Transverse colon (tissue), 4 donors: Measurements from ENCODE around the gene SP110. TPM values are rescaled to one million over a fixed set of nuclear protein-coding genes. Genes with fewer than 3 reads are reported as not detected.

Source experiments
- DNase-seq: peaks from one replicate; pipeline ENCODE4 v3.0.0-alpha.2; 2019
- H3K27ac ChIP-seq, 4 donors: fragments of 200-600 bp; sonication (generic); 2 replicates each; pipeline ENCODE4 v1.5.1; 2016 to 2018; ENCODE audit warnings: inconsistent platforms in 4 of 4
- H3K27me3 ChIP-seq: fragments of 200-600 bp; sonication (generic); 2 replicates; pipeline ENCODE4 v1.5.1; 2017; ENCODE audit warnings: inconsistent platforms
- H3K36me3 ChIP-seq, 4 donors: fragments of 200-600 bp; sonication (generic); 2 replicates each; pipeline ENCODE4 v1.5.1; 2017 to 2019; ENCODE audit warnings: inconsistent platforms in 4 of 4
- H3K4me1 ChIP-seq, 4 donors: fragments of 200-600 bp; sonication (generic); 2 replicates each; pipeline ENCODE4 v1.5.1; 2017 to 2020; ENCODE audit warnings: inconsistent platforms in 4 of 4
- H3K4me3 ChIP-seq, 4 donors: fragments of 200-600 bp; sonication (generic); 1 replicate in 1 of 4; 2 replicates in 3 of 4; pipeline versions ENCODE4 v1.5.1 to v1.6.1; 2017 to 2019; ENCODE audit warnings: inconsistent platforms in 4 of 4
- H3K9me3 ChIP-seq, 2 donors: fragments of 200-600 bp; sonication (generic); 2 replicates each; pipeline ENCODE4 v1.5.1; 2017 to 2019; ENCODE audit warnings: inconsistent platforms in 2 of 2
- CTCF ChIP-seq, 5 experiments: fragments of 200-600 bp in 3 of 5; fragments of 450-650 bp in 2 of 5; sonication (generic) in 3 of 5; IDR thresholded peaks; 1 replicate in 2 of 5; 2 replicates in 3 of 5; pipeline ENCODE4 v1.5.1; 2016 to 2017; ENCODE audit warnings: antibody characterized with exemption in 5 of 5, inconsistent platforms in 3 of 5, mild to moderate bottlenecking in 2 of 5, moderate library complexity in 1 of 5
- EP300 ChIP-seq: sonication (generic); formaldehyde crosslinking; IDR thresholded peaks from one replicate; pipeline ENCODE4 v1.6.1; 2017; ENCODE audit warnings: antibody characterized with exemption, low read depth
- POLR2A ChIP-seq: fragments of 450-650 bp; IDR thresholded peaks from one replicate; pipeline ENCODE4 v1.6.1; 2016; ENCODE audit warnings: antibody characterized with exemption, mild to moderate bottlenecking, moderate library complexity
- POLR2AphosphoS5 ChIP-seq, 3 donors: sonication (generic); formaldehyde crosslinking; IDR thresholded peaks; one replicate each; pipeline ENCODE4 v1.6.1; 2016; ENCODE audit warnings: antibody characterized with exemption in 3 of 3
- WGBS, 2 donors: methylation state at CpG; one replicate each; pipeline ENCODE4 v1.1.5; 2018; ENCODE audit warnings: low coverage in 1 of 2; 5-methylcytosine and 5-hydroxymethylcytosine counted together
- in situ Hi-C, 4 donors: fragments of 200-750 bp; cut with MboI; loops; one replicate each; pipeline versions ENCODE4 v1.15.0 to v1.15.1; 2017; ENCODE audit warnings: low sequenced_read_pairs in 3 of 4, low pct_ligation_motif_present in 1 of 4, low pct_unique_long_range_greater_than_20kb in 1 of 4
- intact Hi-C: fragments of 100-400 bp; cut with DNase I; formaldehyde crosslinking; loops from one replicate; pipeline ENCODE4 v1.15.1; 2023; ENCODE audit warnings: low total_unique reads
- total RNA-seq, 4 donors: library from RNA; depleted of rRNA; stranded (reverse); fragments of >200 nt; gene quantifications; one replicate each; pipeline ENCODE4 v1.1.0, GENCODE V29; 2016

The SP110 gene
- 10 to 100 TPM; 15.0 to 38.4 (median 29.5) TPM for total RNA-seq

DNA sequence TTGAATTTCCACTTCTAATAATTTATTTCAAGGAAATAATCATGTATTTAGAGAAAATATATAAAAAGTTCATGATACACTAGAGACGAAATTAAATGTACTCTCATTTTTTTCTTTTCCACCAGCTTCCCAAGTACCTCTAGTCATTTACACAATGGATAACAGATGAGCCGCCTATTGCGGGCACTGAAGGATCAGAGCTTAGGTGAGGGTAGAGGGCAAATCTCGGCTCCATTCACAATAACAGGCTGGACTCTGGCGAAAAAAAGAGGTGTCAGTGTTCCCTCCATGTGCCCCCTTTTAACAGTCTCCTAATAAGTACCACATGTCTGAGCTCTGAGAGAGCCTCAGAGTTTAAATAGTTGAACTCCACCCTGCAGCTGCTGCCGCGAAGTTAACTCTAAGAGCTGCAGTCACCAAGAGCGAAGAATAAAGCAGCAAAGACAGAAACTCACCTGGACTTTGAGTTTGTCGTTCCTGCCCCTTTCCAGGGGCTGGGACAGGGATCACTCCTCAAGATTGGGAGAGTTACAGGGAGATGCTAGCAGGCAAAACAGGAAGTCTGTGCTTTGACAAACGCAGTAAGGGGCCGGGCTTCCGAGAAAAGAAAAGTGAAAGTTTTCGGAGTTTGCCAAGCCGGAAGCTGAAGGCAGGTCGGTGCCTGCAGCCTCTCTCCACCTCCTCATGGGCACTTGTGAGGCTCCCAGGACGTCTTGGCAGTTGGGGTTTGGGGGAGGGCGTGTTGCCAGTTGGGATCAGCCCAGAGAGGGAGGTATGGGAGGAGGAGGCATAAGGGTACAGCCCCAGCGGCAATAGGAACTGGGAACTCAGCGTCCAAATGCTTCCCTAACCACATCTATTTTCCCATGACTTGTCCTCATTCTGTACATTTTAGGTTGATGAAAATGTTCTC is at the start of gene SP110:
Gene SP110, minus strand, starts transcription at position 566 of the 913 bp plus-strand sequence. CDS start 3,057 bp downstream, outside the sequence.
- Histone ChIP-seq H3K36me3 (peaks cover 0 to 4% (median under 1%) of the 10 kb centered on the region in 4 donors), H3K27ac (peak within 1 kb of the TSS; percentile 77 to 87 (median 86)), H3K9me3 (no peaks in the 10 kb centered on the region), H3K4me3 (peak within 1 kb of the TSS; percentile 47 to 81 (median 66)), H3K4me1 (peaks cover 0 to 22% (median 10%) of the 10 kb centered on the region in 4 donors), H3K27me3 (no peaks in the 10 kb centered on the region)
- in situ Hi-C loops (loop anchor here in 2 of 4 donors (25.0 kb wide), 1 partner anchor 393 kb away; no protein-coding TSS in a partner anchor), intact Hi-C loops (no loop called here)
- TF ChIP-seq EP300 (no peak), POLR2AphosphoS5 (IDR thresholded peaks at IDR 0.05) (peak; percentile 13 to 76 (median 69)), POLR2A (peak; percentile 63)
- peak; percentile 86 for DNase-seq
- 0 to 1% methylated on average over 9 to 19 of the region's 19 CpGs for WGBS, 2 donors

DNA sequence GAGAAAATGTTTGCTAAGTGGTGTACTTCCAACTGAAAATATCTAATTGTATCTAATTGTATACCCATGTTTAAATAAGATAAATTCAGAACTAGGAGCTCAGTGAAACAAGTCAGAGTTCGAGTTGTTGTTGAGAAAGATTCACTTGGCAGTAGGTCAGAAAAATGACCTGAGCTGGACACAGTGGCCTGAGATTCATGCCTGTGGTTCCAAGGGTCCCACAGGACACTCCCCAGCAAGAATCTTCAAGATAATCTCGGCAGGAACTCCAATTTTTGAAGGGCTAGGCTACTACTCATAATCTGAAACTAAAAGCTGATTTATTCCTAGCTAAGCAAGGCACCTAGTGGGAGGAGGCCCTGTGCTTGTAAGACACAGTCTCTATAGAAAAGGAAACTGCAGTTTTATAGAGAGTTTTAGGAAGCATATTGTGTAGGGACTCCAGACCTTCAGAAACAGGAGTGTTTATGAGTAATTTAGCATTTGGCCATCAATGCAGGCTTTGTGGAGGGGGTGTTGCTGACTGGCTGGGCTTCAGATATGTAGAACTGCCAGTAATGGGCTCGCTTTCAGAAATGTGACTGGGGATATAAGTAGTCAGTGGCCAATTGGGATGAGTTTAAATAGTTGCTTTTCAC is 48.9 kb upstream of the SP110 start:
- Histone ChIP-seq H3K4me1 (no peaks in the 10 kb centered on the region), H3K4me3 (no peak overlapping the region), H3K27ac (no peak overlapping the region), H3K9me3 (no peaks in the 10 kb centered on the region), H3K27me3 (no peaks in the 10 kb centered on the region), H3K36me3 (no peaks in the 10 kb centered on the region)
- intact Hi-C loops (no loop called here), in situ Hi-C loops (no loop called here)
- TF ChIP-seq CTCF (IDR thresholded peaks at IDR 0.05) (no peak), EP300 (no peak), POLR2AphosphoS5 (IDR thresholded peaks at IDR 0.05) (no peak), POLR2A (no peak)
- WGBS, 2 donors: 48 to 54% methylated on average over 2 to 3 of the region's 3 CpGs
- no peak for DNase-seq

GRCh38 chr2:230267556-230267955 is 47.8 kb upstream of the SP110 start:
- no peak for DNase-seq
- TF ChIP-seq CTCF (IDR thresholded peaks at IDR 0.05) (no peak), EP300 (no peak), POLR2AphosphoS5 (IDR thresholded peaks at IDR 0.05) (no peak), POLR2A (no peak)
- no peaks in the 10 kb centered on the region for H3K9me3 ChIP-seq
- H3K36me3 ChIP-seq: no peaks in the 10 kb centered on the region
- no peaks in the 10 kb centered on the region for H3K4me1 ChIP-seq
- 73 to 76% methylated on average over 2 to 3 of the region's 3 CpGs for WGBS, 2 donors
- no peak overlapping the region for H3K4me3 ChIP-seq
- intact Hi-C loops: no loop called here
- in situ Hi-C loops: no loop called here
- H3K27me3 ChIP-seq: no peaks in the 10 kb centered on the region
- H3K27ac ChIP-seq: no peak overlapping the region

GRCh38 chr2:230267059-230267458 is 47.3 kb upstream of the SP110 start:
- in situ Hi-C loops: no loop called here
- Histone ChIP-seq H3K36me3 (no peaks in the 10 kb centered on the region), H3K27me3 (no peaks in the 10 kb centered on the region), H3K27ac (no peak overlapping the region), H3K4me3 (no peak overlapping the region), H3K9me3 (no peaks in the 10 kb centered on the region), H3K4me1 (no peaks in the 10 kb centered on the region)
- intact Hi-C loops: no loop called here
- TF ChIP-seq POLR2A: no peak
- no peak for TF ChIP-seq CTCF (IDR thresholded peaks at IDR 0.05)
- TF ChIP-seq POLR2AphosphoS5 (IDR thresholded peaks at IDR 0.05): no peak
- no peak for TF ChIP-seq EP300
- 81 to 100% methylated on average over 1 of the region's 1 CpG for WGBS, 2 donors
- DNase-seq: no peak
